Activated CD8-positive, alpha-beta memory T cell treated with anti-CD3 and anti-CD28 coated beads, Interleukin-2, amount 10 ng/mL, durations not matched to agents 7 days and 5 days (primary cell): ENCODE results near the gene ARHGAP32. TPM values are rescaled to one million over a fixed set of nuclear protein-coding genes. Genes with fewer than 3 reads are reported as not detected.
A peak's percentile ranks its signal among the peaks of the same experiment; 100 is the strongest.
"Not testable (repeated sequence)": the region's sequence is repeated elsewhere in the genome, so short reads cannot be mapped to it uniquely, and the experiment has no call there.

Experiments
- ATAC-seq: fragments of 150-1000 bp; cut with Tn5 transposase; one replicate; pipeline ENCODE4 v1.10.0; 2021; ENCODE audit warnings: moderate library complexity
- CTCF ChIA-PET: fragments of 350-600 bp; sonication (Branson Sonifier 250); formaldehyde crosslinking; loops from one replicate; lab custom pipeline; 2021; ENCODE audit warnings: antibody characterized with exemption; lab: Charles Lee
- DNase-seq: peaks from one replicate; pipeline ENCODE4 v3.0.0-alpha.2; 2020
- H3K27ac Mint-ChIP-seq: one replicate; pipeline ENCODE4 v1.8.0; 2021; ENCODE audit warnings: mild to moderate bottlenecking, mixed read lengths
- H3K27me3 Mint-ChIP-seq: one replicate; pipeline ENCODE4 v1.8.0; 2021; ENCODE audit warnings: mixed read lengths
- H3K36me3 Mint-ChIP-seq: one replicate; pipeline ENCODE4 v1.8.0; 2021; ENCODE audit warnings: mild to moderate bottlenecking, mixed read lengths
- H3K4me1 Mint-ChIP-seq: one replicate; pipeline ENCODE4 v1.8.0; 2021; ENCODE audit warnings: mixed read lengths
- H3K4me3 Mint-ChIP-seq: one replicate; pipeline ENCODE4 v1.8.0; 2021; ENCODE audit warnings: mild to moderate bottlenecking, moderate library complexity, mixed read lengths
- H3K9me3 Mint-ChIP-seq: one replicate; pipeline ENCODE4 v1.8.0; 2022; ENCODE audit warnings: low read depth, mixed read lengths
- total RNA-seq, 2 experiments: library from RNA; stranded (reverse); gene quantifications; one replicate each; pipeline ENCODE4 v1.2.3, GENCODE V29; 2021

ARHGAP32 gene
- total RNA-seq, 2 experiments from 2014 or later: 1.0 to 1.3 TPM

- no peak for ATAC-seq
- DNase-seq: no peak
- Mint-ChIP-seq H3K4me3 (no peak overlapping the region), H3K9me3 (no peaks in the 10 kb centered on the region), H3K27ac (no peak overlapping the region), H3K27me3 (peaks cover 6% of the 10 kb centered on the region), H3K4me1 (peaks cover 7% of the 10 kb centered on the region), H3K36me3 (no peaks in the 10 kb centered on the region)
- CTCF ChIA-PET: interaction anchor here (0.6 kb wide), 1 partner anchor 35 kb away, joined by 3 read pairs; no protein-coding TSS in a partner anchor
Measured at GRCh38 chr11:129023968-129024676, 168.0 kb downstream of the ARHGAP32 start.

- Mint-ChIP-seq H3K4me1 (peaks cover 7% of the 10 kb centered on the region), H3K9me3 (no peaks in the 10 kb centered on the region), H3K27ac (no peak overlapping the region), H3K4me3 (no peak overlapping the region), H3K27me3 (peaks cover 7% of the 10 kb centered on the region), H3K36me3 (no peaks in the 10 kb centered on the region)
- CTCF ChIA-PET: no interaction called here
- no peak for ATAC-seq
- no peak for DNase-seq
Measured at GRCh38 chr11:129021295-129021694, 170.8 kb downstream of the ARHGAP32 start.

- ATAC-seq (no peak), DNase-seq (no peak)
- Mint-ChIP-seq H3K9me3 (no peaks in the 10 kb centered on the region), H3K4me1 (peaks cover 7% of the 10 kb centered on the region), H3K4me3 (no peak overlapping the region), H3K27me3 (peaks cover 8% of the 10 kb centered on the region), H3K27ac (no peak overlapping the region), H3K36me3 (no peaks in the 10 kb centered on the region)
- CTCF ChIA-PET: no interaction called here
Measured at GRCh38 chr11:129018991-129019390, 173.1 kb downstream of the ARHGAP32 start.

- Mint-ChIP-seq H3K27ac (no peak overlapping the region), H3K4me1 (peaks cover 3% of the 10 kb centered on the region), H3K36me3 (no peaks in the 10 kb centered on the region), H3K9me3 (no peaks in the 10 kb centered on the region), H3K4me3 (no peak overlapping the region), H3K27me3 (peaks cover 7% of the 10 kb centered on the region)
- ATAC-seq (no peak), DNase-seq (no peak)
- CTCF ChIA-PET: no interaction called here
Measured at GRCh38 chr11:129018126-129018525, 174.0 kb downstream of the ARHGAP32 start.

GRCh38 chr11:129013737-129014475 lies 178.2 kb downstream of the ARHGAP32 start:
- H3K4me1 Mint-ChIP-seq: no peaks in the 10 kb centered on the region
- no peak for DNase-seq

GRCh38 chr11:129012880-129013279 lies 179.2 kb downstream of the ARHGAP32 start:
- Mint-ChIP-seq H3K27ac (no peak overlapping the region), H3K4me3 (no peak overlapping the region), H3K36me3 (no peaks in the 10 kb centered on the region), H3K27me3 (peaks cover 27% of the 10 kb centered on the region), H3K9me3 (no peaks in the 10 kb centered on the region), H3K4me1 (no peaks in the 10 kb centered on the region)
- ATAC-seq (no peak), DNase-seq (no peak)
- CTCF ChIA-PET: no interaction called here

More at GRCh38 chr11:129013737-129014475, 178.2 kb downstream of the ARHGAP32 start:
- Mint-ChIP-seq H3K27ac (no peak overlapping the region), H3K4me3 (no peak overlapping the region), H3K36me3 (no peaks in the 10 kb centered on the region), H3K27me3 (peaks cover 28% of the 10 kb centered on the region), H3K9me3 (no peaks in the 10 kb centered on the region)
- CTCF ChIA-PET: no interaction called here
- ATAC-seq: no peak

GRCh38 chr11:129006161-129006560 lies 186.0 kb downstream of the ARHGAP32 start:
- Mint-ChIP-seq H3K27ac (no peak overlapping the region), H3K4me3 (no peak overlapping the region), H3K9me3 (no peaks in the 10 kb centered on the region), H3K27me3 (peaks cover 22% of the 10 kb centered on the region), H3K4me1 (no peaks in the 10 kb centered on the region), H3K36me3 (no peaks in the 10 kb centered on the region)
- CTCF ChIA-PET: no interaction called here
- ATAC-seq: no peak
- no peak for DNase-seq

- H3K4me3 Mint-ChIP-seq, DNase-seq, H3K27me3 Mint-ChIP-seq, ATAC-seq, CTCF ChIA-PET, H3K4me1 Mint-ChIP-seq, H3K27ac Mint-ChIP-seq, H3K9me3 Mint-ChIP-seq, H3K36me3 Mint-ChIP-seq: not testable (repeated sequence)
Measured at GRCh38 chr11:128999165-128999564, 193.0 kb downstream of the ARHGAP32 start.

- ATAC-seq: no peak
- CTCF ChIA-PET: no interaction called here
- H3K27ac Mint-ChIP-seq: no peak overlapping the region
- H3K9me3 Mint-ChIP-seq: no peaks in the 10 kb centered on the region
- peaks cover 13% of the 10 kb centered on the region for H3K4me1 Mint-ChIP-seq
- DNase-seq: no peak
- no peaks in the 10 kb centered on the region for H3K36me3 Mint-ChIP-seq
- H3K4me3 Mint-ChIP-seq: no peak overlapping the region
- H3K27me3 Mint-ChIP-seq: peaks cover 6% of the 10 kb centered on the region
Measured at GRCh38 chr11:128988242-128988970, 203.7 kb downstream of the ARHGAP32 start.

- Mint-ChIP-seq H3K4me1 (peaks cover 11% of the 10 kb centered on the region), H3K27ac (no peak overlapping the region), H3K36me3 (no peaks in the 10 kb centered on the region), H3K27me3 (peaks cover 6% of the 10 kb centered on the region), H3K4me3 (no peak overlapping the region), H3K9me3 (no peaks in the 10 kb centered on the region)
- CTCF ChIA-PET: interaction anchor here (1.0 to 1.7 kb wide), 3 partner anchors 11 to 101 kb away, joined by 3 to 8 read pairs (median 3); no protein-coding TSS in a partner anchor
- no peak for DNase-seq
- ATAC-seq: no peak
Measured at GRCh38 chr11:128985880-128986279, 206.2 kb downstream of the ARHGAP32 start.

- H3K9me3 Mint-ChIP-seq: no peaks in the 10 kb centered on the region
- CTCF ChIA-PET: interaction anchor here (3.8 kb wide), 1 partner anchor 98 kb away, joined by 11 read pairs; no protein-coding TSS in a partner anchor
- no peaks in the 10 kb centered on the region for H3K36me3 Mint-ChIP-seq
- H3K4me1 Mint-ChIP-seq: peaks cover 11% of the 10 kb centered on the region
- H3K27ac Mint-ChIP-seq: no peak overlapping the region
- peaks cover 13% of the 10 kb centered on the region for H3K27me3 Mint-ChIP-seq
- no peak overlapping the region for H3K4me3 Mint-ChIP-seq
- DNase-seq: no peak
- no peak for ATAC-seq
Measured at GRCh38 chr11:128983023-128983422, 209.1 kb downstream of the ARHGAP32 start.

GRCh38 chr11:128981254-128981653 lies 210.9 kb downstream of the ARHGAP32 start:
- CTCF ChIA-PET: interaction anchor here (2.0 to 3.8 kb wide), 2 partner anchors 25 to 96 kb away, joined by 5 to 11 read pairs; no protein-coding TSS in a partner anchor
- Mint-ChIP-seq H3K27me3 (peaks cover 12% of the 10 kb centered on the region), H3K4me3 (no peak overlapping the region), H3K4me1 (peaks cover 9% of the 10 kb centered on the region), H3K9me3 (no peaks in the 10 kb centered on the region), H3K36me3 (no peaks in the 10 kb centered on the region), H3K27ac (no peak overlapping the region)
- DNase-seq (no peak), ATAC-seq (no peak)

- Mint-ChIP-seq H3K4me3 (no peak overlapping the region), H3K27ac (peak overlapping the region; percentile 49), H3K36me3 (no peaks in the 10 kb centered on the region), H3K4me1 (peaks cover 26% of the 10 kb centered on the region), H3K9me3 (no peaks in the 10 kb centered on the region), H3K27me3 (peaks cover 37% of the 10 kb centered on the region)
- ATAC-seq (peak; percentile 81), DNase-seq (peak; percentile 67)
- CTCF ChIA-PET: interaction anchor here (0.7 to 0.8 kb wide), 2 partner anchors 9 to 14 kb away, joined by 3 read pairs; no protein-coding TSS in a partner anchor
Measured at GRCh38 chr11:128970598-128971190, 221.4 kb downstream of the ARHGAP32 start.
